PC-9 (cell line): ENCODE measurements around the gene TTR. TPM values are rescaled to one million over a fixed set of nuclear protein-coding genes. Genes with fewer than 3 reads are reported as not detected.

ENCODE experiments used
- BruUV-seq: library from RNA; stranded (reverse); fragments of 400-500 nt; replicated peaks from 2 replicates; lab custom pipeline; 2021; lab: Mats Ljungman, UMichigan
- CTCF ChIA-PET: fragments of 300-600 bp; sonication (Branson Sonifier 250); formaldehyde crosslinking; loops from one replicate; lab custom pipeline; 2022; ENCODE audit warnings: antibody characterized with exemption; lab: Charles Lee
- POLR2A ChIA-PET: fragments of 300-600 bp; sonication (Branson Sonifier 250); formaldehyde crosslinking; loops from one replicate; lab custom pipeline; 2022; ENCODE audit warnings: antibody characterized with exemption; ENCODE audit not compliant: unreplicated experiment; lab: Charles Lee
- DNase-seq, 2 experiments: peaks; one replicate each; pipeline versions ENCODE4 v3.0.0 to v3.0.0-alpha.2; 2015 to 2022; ENCODE audit warnings: mixed read lengths in 1 of 2
- H2AFZ ChIP-seq: fragments of 200-600 bp; sonication (generic); 2 replicates; pipeline ENCODE4 v1.8.1; 2017; ENCODE audit warnings: antibody characterized with exemption
- H3F3A ChIP-seq: fragments of 200-600 bp; sonication (generic); 2 replicates; pipeline ENCODE4 v1.8.1; 2017; ENCODE audit warnings: antibody characterized with exemption, mild to moderate bottlenecking, low read depth; ENCODE audit not compliant: insufficient read depth
- H3K27ac ChIP-seq: fragments of 200-600 bp; sonication (generic); 2 replicates; pipeline ENCODE4 v1.6.1; 2016; ENCODE audit warnings: mixed run types
- H3K27me3 ChIP-seq: fragments of 200-600 bp; sonication (generic); 2 replicates; pipeline ENCODE4 v1.6.1; 2016; ENCODE audit warnings: low read depth, mixed run types; ENCODE audit not compliant: insufficient read depth
- H3K36me3 ChIP-seq: fragments of 200-600 bp; sonication (generic); 2 replicates; pipeline ENCODE4 v1.6.1; 2016; ENCODE audit warnings: low read depth, mixed run types
- H3K4me1 ChIP-seq: fragments of 200-600 bp; sonication (generic); replicated peaks from 2 replicates; pipeline ENCODE4 v1.6.1; 2016; ENCODE audit warnings: mixed run types; ENCODE audit not compliant: insufficient read depth
- H3K4me2 ChIP-seq: fragments of 200-600 bp; sonication (generic); 2 replicates; pipeline ENCODE4 v1.6.1; 2017; ENCODE audit warnings: mixed run types
- H3K4me3 ChIP-seq: fragments of 200-600 bp; sonication (generic); 2 replicates; pipeline ENCODE4 v1.6.1; 2016; ENCODE audit warnings: mixed run types
- H3K79me2 ChIP-seq: fragments of 200-600 bp; sonication (generic); 2 replicates; pipeline ENCODE4 v1.6.1; 2017; ENCODE audit warnings: low read depth, mixed run types
- H3K9me2 ChIP-seq: fragments of 200-600 bp; sonication (generic); 2 replicates; pipeline ENCODE4 v1.8.1; 2017; ENCODE audit warnings: mild to moderate bottlenecking; ENCODE audit not compliant: insufficient read depth
- H3K9me3 ChIP-seq: fragments of 200-600 bp; sonication (generic); 2 replicates; pipeline ENCODE4 v1.8.1; 2016; ENCODE audit warnings: low read depth; ENCODE audit not compliant: insufficient read depth
- H4K20me1 ChIP-seq: fragments of 200-600 bp; sonication (generic); 2 replicates; pipeline ENCODE4 v1.8.1; 2017; ENCODE audit not compliant: insufficient read depth
- EZH2 ChIP-seq: fragments of 200-600 bp; sonication (generic); IDR thresholded peaks from 2 replicates; pipeline ENCODE4 v1.8.0; 2017; ENCODE audit warnings: antibody characterized with exemption, low read depth
- intact Hi-C: fragments of 100-400 bp; cut with micrococcal nuclease; formaldehyde crosslinking; loops from one replicate; pipeline ENCODE4 v1.10.0; 2022; ENCODE audit not compliant: unreplicated experiment
- total RNA-seq: library from RNA; stranded (reverse); gene quantifications from 2 replicates; pipeline ENCODE4 v1.2.3, GENCODE V29; 2021
- TF ChIP-seq, protein P1 (sequence below): fragments of 200-600 bp; sonication (generic); conservative IDR thresholded peaks from 2 replicates; pipeline ENCODE4 v1.6.1; 2017; ENCODE audit warnings: mixed run types, antibody characterized with exemption, mild to moderate bottlenecking, moderate library complexity

TTR gene
- total RNA-seq, 1 experiment from 2014 or later = not detected

DNA sequence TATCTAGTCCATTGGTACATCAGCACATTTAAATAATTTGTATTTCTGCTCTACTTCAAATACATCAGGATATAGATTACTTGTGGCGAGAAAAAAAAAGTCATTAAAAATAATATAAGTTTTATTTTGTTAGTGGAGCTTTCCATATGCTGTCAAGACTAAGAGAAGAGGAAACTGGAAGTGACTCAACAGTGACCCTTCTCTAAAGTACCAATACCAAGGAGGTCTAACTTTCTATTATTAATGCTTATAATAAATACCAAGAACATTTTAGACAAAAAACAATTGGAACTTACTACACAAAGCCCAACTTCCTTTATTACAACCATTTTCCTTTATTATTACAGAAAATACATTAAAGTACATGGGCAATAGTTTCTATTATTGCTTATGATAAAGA is 39.8 kb downstream of the TTR start:
- Histone ChIP-seq H3K27me3 (no peaks in the 10 kb centered on the region), H3K27ac (no peak overlapping the region), H3K36me3 (no peaks in the 10 kb centered on the region), H3F3A (no peaks in the 10 kb centered on the region), H3K79me2 (no peaks in the 10 kb centered on the region), H3K4me3 (no peak overlapping the region), H3K9me3 (no peaks in the 10 kb centered on the region), H2AFZ (no peak overlapping the region), H3K4me1 (no peaks in the 10 kb centered on the region), H3K4me2 (no peak overlapping the region), H3K9me2 (no peaks in the 10 kb centered on the region), H4K20me1 (no peaks in the 10 kb centered on the region)
- ChIA-PET POLR2A (no interaction called here), CTCF (no interaction called here)
- no TSS peak for BruUV-seq
- DNase-seq = no peak
- intact Hi-C loops = no loop called here
- TF ChIP-seq, protein P1, sequence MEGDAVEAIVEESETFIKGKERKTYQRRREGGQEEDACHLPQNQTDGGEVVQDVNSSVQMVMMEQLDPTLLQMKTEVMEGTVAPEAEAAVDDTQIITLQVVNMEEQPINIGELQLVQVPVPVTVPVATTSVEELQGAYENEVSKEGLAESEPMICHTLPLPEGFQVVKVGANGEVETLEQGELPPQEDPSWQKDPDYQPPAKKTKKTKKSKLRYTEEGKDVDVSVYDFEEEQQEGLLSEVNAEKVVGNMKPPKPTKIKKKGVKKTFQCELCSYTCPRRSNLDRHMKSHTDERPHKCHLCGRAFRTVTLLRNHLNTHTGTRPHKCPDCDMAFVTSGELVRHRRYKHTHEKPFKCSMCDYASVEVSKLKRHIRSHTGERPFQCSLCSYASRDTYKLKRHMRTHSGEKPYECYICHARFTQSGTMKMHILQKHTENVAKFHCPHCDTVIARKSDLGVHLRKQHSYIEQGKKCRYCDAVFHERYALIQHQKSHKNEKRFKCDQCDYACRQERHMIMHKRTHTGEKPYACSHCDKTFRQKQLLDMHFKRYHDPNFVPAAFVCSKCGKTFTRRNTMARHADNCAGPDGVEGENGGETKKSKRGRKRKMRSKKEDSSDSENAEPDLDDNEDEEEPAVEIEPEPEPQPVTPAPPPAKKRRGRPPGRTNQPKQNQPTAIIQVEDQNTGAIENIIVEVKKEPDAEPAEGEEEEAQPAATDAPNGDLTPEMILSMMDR = no peak
- no peak for TF ChIP-seq EZH2

DNA sequence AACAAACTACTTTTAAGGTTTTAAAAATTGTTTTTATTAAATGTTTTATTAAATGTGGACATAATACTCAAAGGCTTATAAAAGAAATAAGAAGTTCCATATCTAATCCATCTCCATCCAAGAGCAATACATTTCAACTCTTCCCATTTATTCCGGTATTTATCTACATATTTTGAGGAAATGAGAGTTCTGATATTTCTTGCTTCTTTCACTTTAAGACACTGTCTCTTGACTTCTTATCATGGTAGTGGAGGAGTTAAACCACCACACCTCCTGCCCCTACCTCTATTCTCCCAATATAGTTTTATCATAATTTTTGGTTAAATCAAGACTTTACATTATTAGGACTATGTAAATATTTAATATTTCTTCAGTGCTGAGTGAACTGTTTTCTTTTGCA is 40.7 kb downstream of the TTR start:
- BruUV-seq = no TSS peak
- no peaks in the 10 kb centered on the region for H3K4me1 ChIP-seq
- no peaks in the 10 kb centered on the region for H4K20me1 ChIP-seq
- H3K79me2 ChIP-seq = no peaks in the 10 kb centered on the region
- no peak overlapping the region for H3K4me2 ChIP-seq
- ChIA-PET POLR2A (no interaction called here), CTCF (no interaction called here)
- no peak overlapping the region for H3K27ac ChIP-seq
- no peak overlapping the region for H2AFZ ChIP-seq
- intact Hi-C loops = no loop called here
- DNase-seq = no peak
- H3F3A ChIP-seq = no peaks in the 10 kb centered on the region
- TF ChIP-seq, protein P1 = no peak
- no peak for TF ChIP-seq EZH2
- H3K9me3 ChIP-seq = no peaks in the 10 kb centered on the region
- no peaks in the 10 kb centered on the region for H3K9me2 ChIP-seq
- no peaks in the 10 kb centered on the region for H3K27me3 ChIP-seq
- H3K36me3 ChIP-seq = no peaks in the 10 kb centered on the region
- H3K4me3 ChIP-seq = no peak overlapping the region

DNA sequence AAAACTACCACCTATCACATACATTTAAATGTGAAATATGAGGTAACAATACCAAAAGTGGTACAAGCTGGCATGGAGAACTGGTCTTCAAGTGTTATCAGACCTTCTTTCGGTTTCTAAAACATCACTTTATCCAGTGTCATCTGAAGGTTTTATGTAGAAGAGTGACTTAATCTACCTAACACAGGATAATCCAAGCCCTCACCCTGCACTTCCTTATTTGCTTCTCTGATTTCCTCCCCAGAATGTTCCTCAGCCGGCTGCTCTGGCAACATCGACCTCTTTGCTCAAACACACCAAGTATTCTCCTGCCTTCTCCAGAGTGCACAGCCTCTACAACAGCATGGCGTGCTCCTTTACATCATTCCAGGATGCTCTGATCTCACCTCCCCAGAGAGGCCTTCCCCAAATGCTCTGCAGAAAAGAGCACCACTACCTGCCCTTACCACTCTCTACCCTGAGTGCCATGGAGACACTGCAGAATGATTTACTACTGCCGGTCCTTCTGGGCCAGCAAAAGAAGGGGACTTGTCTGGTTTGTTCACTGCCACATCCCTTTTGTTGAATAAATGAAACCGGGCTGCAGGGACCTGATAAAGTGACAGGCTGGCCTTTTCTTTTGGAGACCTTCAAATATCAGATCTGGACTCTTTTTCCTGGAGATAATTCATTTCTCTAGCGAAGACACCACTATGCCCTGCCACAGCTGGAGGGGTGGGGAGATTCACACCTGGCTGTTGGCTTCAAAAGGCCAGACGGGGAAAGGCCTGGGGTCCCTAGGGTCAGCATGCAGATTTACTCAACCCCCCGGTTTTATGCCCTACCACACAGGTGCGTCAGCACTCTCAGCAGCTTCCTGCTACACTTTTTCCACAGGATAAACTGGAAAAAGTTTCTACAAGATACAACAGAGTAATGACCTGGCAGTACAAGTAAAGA is 42.0 kb downstream of the TTR start:
- Histone ChIP-seq H3K27me3 (no peaks in the 10 kb centered on the region), H3K79me2 (no peaks in the 10 kb centered on the region), H3K4me3 (no peak overlapping the region), H3K36me3 (no peaks in the 10 kb centered on the region), H3K9me3 (no peaks in the 10 kb centered on the region), H3K9me2 (no peaks in the 10 kb centered on the region), H3F3A (no peaks in the 10 kb centered on the region), H4K20me1 (no peaks in the 10 kb centered on the region), H2AFZ (no peak overlapping the region), H3K27ac (no peak overlapping the region), H3K4me1 (no peaks in the 10 kb centered on the region), H3K4me2 (no peak overlapping the region)
- TF ChIP-seq, protein P1 = no peak
- TF ChIP-seq EZH2 = no peak
- ChIA-PET POLR2A (no interaction called here), CTCF (no interaction called here)
- DNase-seq = no peak
- intact Hi-C loops = no loop called here
- no TSS peak for BruUV-seq
